ENCODE measurements around the gene HNMT. TPM values are rescaled to one million over a fixed set of nuclear protein-coding genes. Genes with fewer than 3 reads are reported as not detected.

HNMT gene
- total and polyA plus RNA-seq, 11 donors, result 4.5 to 38.1 (median 10.2) TPM

DNA sequence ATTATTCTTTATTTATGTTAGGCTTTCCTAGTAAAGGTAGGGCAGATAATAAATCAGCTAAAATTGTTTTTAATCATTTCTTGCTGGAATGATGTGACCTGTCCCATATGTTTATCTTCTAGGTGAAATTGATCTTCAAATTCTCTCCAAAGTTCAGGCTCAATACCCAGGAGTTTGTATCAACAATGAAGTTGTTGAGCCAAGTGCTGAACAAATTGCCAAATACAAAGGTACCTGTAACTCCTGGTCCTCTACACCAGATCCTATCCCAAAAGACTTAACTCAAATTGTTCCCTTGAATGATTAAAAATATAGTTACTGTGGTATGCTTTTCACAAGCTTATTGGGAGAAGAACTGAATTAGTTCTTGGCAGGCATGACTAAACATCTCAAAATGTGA is 36.5 kb downstream of the HNMT start:
- no peak for TF ChIP-seq POLR2A (IDR thresholded peaks at IDR 0.05)
- TF ChIP-seq, protein P1, sequence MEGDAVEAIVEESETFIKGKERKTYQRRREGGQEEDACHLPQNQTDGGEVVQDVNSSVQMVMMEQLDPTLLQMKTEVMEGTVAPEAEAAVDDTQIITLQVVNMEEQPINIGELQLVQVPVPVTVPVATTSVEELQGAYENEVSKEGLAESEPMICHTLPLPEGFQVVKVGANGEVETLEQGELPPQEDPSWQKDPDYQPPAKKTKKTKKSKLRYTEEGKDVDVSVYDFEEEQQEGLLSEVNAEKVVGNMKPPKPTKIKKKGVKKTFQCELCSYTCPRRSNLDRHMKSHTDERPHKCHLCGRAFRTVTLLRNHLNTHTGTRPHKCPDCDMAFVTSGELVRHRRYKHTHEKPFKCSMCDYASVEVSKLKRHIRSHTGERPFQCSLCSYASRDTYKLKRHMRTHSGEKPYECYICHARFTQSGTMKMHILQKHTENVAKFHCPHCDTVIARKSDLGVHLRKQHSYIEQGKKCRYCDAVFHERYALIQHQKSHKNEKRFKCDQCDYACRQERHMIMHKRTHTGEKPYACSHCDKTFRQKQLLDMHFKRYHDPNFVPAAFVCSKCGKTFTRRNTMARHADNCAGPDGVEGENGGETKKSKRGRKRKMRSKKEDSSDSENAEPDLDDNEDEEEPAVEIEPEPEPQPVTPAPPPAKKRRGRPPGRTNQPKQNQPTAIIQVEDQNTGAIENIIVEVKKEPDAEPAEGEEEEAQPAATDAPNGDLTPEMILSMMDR (IDR thresholded peaks at IDR 0.05), result no peak
- no peak overlapping the region for H3K4me3 ChIP-seq
- no peaks in the 10 kb centered on the region for H3K4me1 ChIP-seq
- intact Hi-C loops (cut with DNase I), result no loop called here
- H3K36me3 ChIP-seq, result peaks cover 0 to 51% (median 33%) of the 10 kb centered on the region in 9 donors
- ATAC-seq (no peak), DNase-seq (no peak)
- peaks cover 0 to 7% (median 0%) of the 10 kb centered on the region in 12 donors for H3K9me3 ChIP-seq
- H3K27ac ChIP-seq, result no peak overlapping the region
- H3K27me3 ChIP-seq, result no peaks in the 10 kb centered on the region

DNA sequence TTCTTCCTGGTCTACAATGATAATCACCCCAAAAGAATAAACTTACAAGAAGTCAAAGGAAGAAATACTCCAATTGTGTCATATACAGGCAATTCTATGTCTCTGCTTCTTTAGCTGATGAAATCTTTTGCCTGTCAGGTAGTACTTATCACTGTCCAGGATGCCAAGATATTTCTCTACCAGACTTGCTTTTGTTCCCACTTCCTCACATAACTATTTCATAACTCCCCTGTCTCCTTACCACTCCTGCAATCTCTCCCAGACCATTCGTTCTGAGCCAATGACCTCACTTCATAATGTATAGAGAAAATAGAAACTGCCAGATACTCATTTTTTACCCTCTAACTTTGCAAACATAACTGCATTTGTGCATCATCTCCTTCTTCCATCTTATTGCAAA is 39.1 kb downstream of the HNMT start:
- Histone ChIP-seq H3K9me3 (no peaks in the 10 kb centered on the region), H3K4me1 (no peaks in the 10 kb centered on the region), H3K27ac (no peak overlapping the region), H3K36me3 (peaks cover 0 to 75% (median 46%) of the 10 kb centered on the region in 9 donors), H3K4me3 (no peak overlapping the region), H3K27me3 (no peaks in the 10 kb centered on the region)
- no peak for ATAC-seq
- 36 to 51% (median 45%) methylated on average over 1 of the region's 1 CpG for WGBS, 4 donors
- DNase-seq, result no peak
- TF ChIP-seq, protein P1 (IDR thresholded peaks at IDR 0.05), result no peak
- TF ChIP-seq POLR2A (IDR thresholded peaks at IDR 0.05), result no peak
- intact Hi-C loops (cut with DNase I), result no loop called here

DNA sequence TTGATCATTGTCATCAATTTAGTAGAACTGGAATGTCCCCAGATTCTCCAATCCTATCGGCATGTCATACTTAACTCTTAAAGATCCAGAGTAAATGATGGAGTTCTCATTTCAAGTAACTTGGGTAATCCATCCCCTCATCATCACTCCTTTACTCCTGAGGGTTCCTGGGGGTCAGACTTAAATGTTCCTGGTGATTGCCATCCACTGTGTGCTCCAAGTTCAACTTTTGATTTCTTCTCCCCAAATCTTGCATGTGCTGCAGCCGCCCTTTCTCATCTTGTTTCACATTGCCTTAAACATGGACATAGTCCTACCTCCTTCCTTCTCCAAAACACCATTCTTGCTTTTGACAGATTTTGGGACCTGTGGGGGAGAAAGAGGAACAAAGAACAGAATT is 43.2 kb downstream of the HNMT start:
- no peak for DNase-seq
- Histone ChIP-seq H3K27ac (no peak overlapping the region), H3K9me3 (no peaks in the 10 kb centered on the region), H3K4me3 (no peak overlapping the region), H3K36me3 (peaks cover 0 to 62% (median 38%) of the 10 kb centered on the region in 9 donors), H3K4me1 (no peaks in the 10 kb centered on the region), H3K27me3 (no peaks in the 10 kb centered on the region)
- no peak for ATAC-seq
- 86 to 96% (median 94%) methylated on average over 2 of the region's 2 CpGs for WGBS, 4 donors
- intact Hi-C loops (cut with DNase I), result no loop called here
- TF ChIP-seq, protein P1 (IDR thresholded peaks at IDR 0.05), result no peak
- TF ChIP-seq POLR2A (IDR thresholded peaks at IDR 0.05), result no peak

DNA sequence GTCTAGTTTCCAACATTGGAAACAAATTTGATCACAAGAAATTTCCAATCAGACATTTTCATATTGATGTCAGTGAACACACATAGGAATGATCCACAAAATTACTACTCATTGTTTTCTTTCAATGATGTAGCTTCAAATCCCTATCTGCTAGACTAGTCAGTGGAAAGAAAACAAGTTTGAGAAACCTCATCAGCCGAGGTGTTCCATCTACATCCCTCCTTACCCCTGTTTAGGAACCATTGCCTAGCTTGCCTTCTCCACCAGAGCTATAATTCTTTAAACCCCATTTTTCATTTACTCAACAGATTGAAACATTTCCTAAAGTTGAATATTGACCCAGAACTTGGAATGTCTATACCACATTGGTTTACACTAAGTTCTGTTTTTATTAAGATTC is 45.3 kb downstream of the HNMT start:
- DNase-seq, result no peak
- no peak overlapping the region for H3K27ac ChIP-seq
- H3K27me3 ChIP-seq, result no peaks in the 10 kb centered on the region
- intact Hi-C loops (cut with DNase I), result no loop called here
- H3K9me3 ChIP-seq, result no peaks in the 10 kb centered on the region
- peaks cover 0 to 51% (median 26%) of the 10 kb centered on the region in 9 donors for H3K36me3 ChIP-seq
- no peak for TF ChIP-seq POLR2A (IDR thresholded peaks at IDR 0.05)
- TF ChIP-seq, protein P1 (IDR thresholded peaks at IDR 0.05), result no peak
- H3K4me3 ChIP-seq, result no peak overlapping the region
- 77 to 82% (median 80%) methylated on average over 1 of the region's 1 CpG for WGBS, 4 donors
- H3K4me1 ChIP-seq, result no peaks in the 10 kb centered on the region
- ATAC-seq, result no peak

Data from heart left ventricle (tissue), 16 donors.